Gastroesophageal sphincter (tissue), 4 donors: ENCODE measurements around the gene EIF4ENIF1. TPM values are rescaled to one million over a fixed set of nuclear protein-coding genes. Genes with fewer than 3 reads are reported as not detected.

Source experiments
- ATAC-seq: fragments of 150-250 bp; one replicate; pipeline ENCODE4 v1.9.1; 2016; ENCODE audit warnings: mild to moderate bottlenecking, moderate library complexity
- H3K27ac ChIP-seq, 4 donors: fragments of 200-600 bp; sonication (generic) in 3 of 4; 1 replicate in 3 of 4; 2 replicates in 1 of 4; pipeline ENCODE4 v1.5.1; 2016 to 2019
- H3K27me3 ChIP-seq: fragments of 200-600 bp; sonication (generic); one replicate; pipeline ENCODE4 v1.5.1; 2019
- H3K36me3 ChIP-seq, 2 donors: fragments of 200-600 bp; sonication (generic); one replicate each; pipeline ENCODE4 v1.5.1; 2019; ENCODE audit warnings: control low read depth in 1 of 2
- H3K4me1 ChIP-seq, 3 donors: fragments of 200-600 bp; sonication (generic); 1 replicate in 2 of 3; 2 replicates in 1 of 3; pipeline ENCODE4 v1.5.1; 2016 to 2019; ENCODE audit warnings: control low read depth in 2 of 3
- H3K4me3 ChIP-seq, 2 donors: fragments of 200-600 bp; sonication (generic); one replicate each; pipeline ENCODE4 v1.5.1; 2019; ENCODE audit warnings: mild to moderate bottlenecking in 1 of 2, moderate library complexity in 1 of 2
- H3K9me3 ChIP-seq, 3 donors: fragments of 200-600 bp; sonication (generic); one replicate each; pipeline ENCODE4 v1.5.1; 2017 to 2019; ENCODE audit warnings: control low read depth in 2 of 3
- CTCF ChIP-seq, 4 experiments: fragments of 200-600 bp in 2 of 4; fragments of 450-650 bp in 2 of 4; sonication (generic) in 1 of 4; IDR thresholded peaks; one replicate each; pipeline ENCODE4 v1.5.1; 2017 to 2019; ENCODE audit warnings: antibody characterized with exemption in 4 of 4, mild to moderate bottlenecking in 2 of 4, moderate library complexity in 2 of 4
- EP300 ChIP-seq: sonication (generic); formaldehyde crosslinking; IDR thresholded peaks from one replicate; pipeline ENCODE4 v1.6.1; 2017; ENCODE audit warnings: antibody characterized with exemption, mild to moderate bottlenecking
- POLR2A ChIP-seq, 2 donors: fragments of 450-650 bp; IDR thresholded peaks; one replicate each; pipeline ENCODE4 v1.6.1; 2017; ENCODE audit warnings: antibody characterized with exemption in 2 of 2, mild to moderate bottlenecking in 2 of 2, moderate library complexity in 1 of 2
- POLR2AphosphoS5 ChIP-seq: sonication (generic); formaldehyde crosslinking; IDR thresholded peaks from one replicate; pipeline ENCODE4 v1.6.1; 2017; ENCODE audit warnings: antibody characterized with exemption
- WGBS, 2 donors: methylation state at CpG; one replicate each; pipeline ENCODE4 v1.1.5; 2018; ENCODE audit warnings: low coverage in 1 of 2; 5-methylcytosine and 5-hydroxymethylcytosine counted together
- total RNA-seq, 4 donors: library from RNA; depleted of rRNA; stranded (reverse); fragments of >200 nt; gene quantifications; one replicate each; pipeline ENCODE4 v1.1.0, GENCODE V29; 2016

EIF4ENIF1 gene
- total RNA-seq, 4 donors from 2014 or later = 18.4 to 24.0 (median 20.5) TPM

- TF ChIP-seq POLR2A (IDR thresholded peaks at IDR 0.05) = no peak
- TF ChIP-seq CTCF (IDR thresholded peaks at IDR 0.05) = no peak
- no peak for TF ChIP-seq POLR2AphosphoS5
- no peak for TF ChIP-seq EP300
- H3K4me1 ChIP-seq = peaks cover 0 to 12% (median 0%) of the 10 kb centered on the region in 3 donors
- WGBS, 2 donors = 93 to 100% methylated on average over 3 of the region's 4 CpGs
- no peak overlapping the region for H3K27ac ChIP-seq
- peaks cover 0 to 52% of the 10 kb centered on the region in 2 donors for H3K36me3 ChIP-seq
- H3K4me3 ChIP-seq = no peak overlapping the region
- H3K27me3 ChIP-seq = no peaks in the 10 kb centered on the region
- no peak for ATAC-seq
- H3K9me3 ChIP-seq = no peaks in the 10 kb centered on the region
Observed at GRCh38 chr22:31477329-31477728, 12.3 kb downstream of the EIF4ENIF1 start.

GRCh38 chr22:31475800-31476199, 13.8 kb downstream of the EIF4ENIF1 start:
- TF ChIP-seq EP300 (no peak), CTCF (IDR thresholded peaks at IDR 0.05) (no peak), POLR2AphosphoS5 (no peak), POLR2A (IDR thresholded peaks at IDR 0.05) (no peak)
- peaks cover 0 to 45% of the 10 kb centered on the region in 2 donors for H3K36me3 ChIP-seq
- H3K9me3 ChIP-seq = no peaks in the 10 kb centered on the region
- WGBS, 2 donors = 83% methylated on average over 3 of the region's 3 CpGs; no CpG with 5 or more reads in 1 of the 2 donors
- no peak overlapping the region for H3K27ac ChIP-seq
- peaks cover 0 to 12% (median 0%) of the 10 kb centered on the region in 3 donors for H3K4me1 ChIP-seq
- H3K4me3 ChIP-seq = no peak overlapping the region
- no peaks in the 10 kb centered on the region for H3K27me3 ChIP-seq
- no peak for ATAC-seq

DNA sequence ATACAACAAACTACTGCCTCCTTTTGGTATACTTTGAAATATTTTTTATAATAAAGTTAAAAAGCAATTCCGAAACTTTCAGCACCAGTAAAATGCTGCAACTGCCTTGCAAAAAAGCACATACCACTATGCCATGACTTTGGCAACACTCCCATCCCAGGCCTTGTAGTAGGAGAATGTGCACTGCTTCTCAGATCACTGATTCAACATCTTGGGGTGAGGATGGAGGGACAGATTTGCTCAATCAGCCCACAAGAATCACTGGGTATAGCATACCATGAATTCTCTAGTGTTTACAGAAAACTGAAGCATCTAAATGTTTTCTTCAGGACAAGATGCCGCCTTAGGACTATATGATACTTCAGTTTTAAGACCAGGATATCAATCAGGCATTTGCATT, 14.9 kb downstream of the EIF4ENIF1 start:
- Histone ChIP-seq H3K9me3 (no peaks in the 10 kb centered on the region), H3K4me1 (peaks cover 0 to 12% (median 0%) of the 10 kb centered on the region in 3 donors), H3K27me3 (no peaks in the 10 kb centered on the region), H3K27ac (no peak overlapping the region), H3K4me3 (no peak overlapping the region), H3K36me3 (peaks cover 0 to 45% of the 10 kb centered on the region in 2 donors)
- TF ChIP-seq CTCF (IDR thresholded peaks at IDR 0.05) = no peak
- no peak for TF ChIP-seq POLR2A (IDR thresholded peaks at IDR 0.05)
- TF ChIP-seq EP300 = no peak
- no peak for TF ChIP-seq POLR2AphosphoS5
- 92 to 96% methylated on average over 2 of the region's 2 CpGs for WGBS, 2 donors
- no peak for ATAC-seq

- no peak for ATAC-seq
- 85 to 93% methylated on average over 2 of the region's 2 CpGs for WGBS, 2 donors
- H3K4me3 ChIP-seq = no peak overlapping the region
- peaks cover 0 to 90% of the 10 kb centered on the region in 2 donors for H3K36me3 ChIP-seq
- TF ChIP-seq EP300 (no peak), POLR2A (IDR thresholded peaks at IDR 0.05) (no peak), CTCF (IDR thresholded peaks at IDR 0.05) (no peak), POLR2AphosphoS5 (no peak)
- no peaks in the 10 kb centered on the region for H3K9me3 ChIP-seq
- no peaks in the 10 kb centered on the region for H3K27me3 ChIP-seq
- H3K4me1 ChIP-seq = no peaks in the 10 kb centered on the region
- no peak overlapping the region for H3K27ac ChIP-seq
Observed at GRCh38 chr22:31465307-31465706, 24.3 kb downstream of the EIF4ENIF1 start.

GRCh38 chr22:31461699-31462098, 27.9 kb downstream of the EIF4ENIF1 start:
- no peak overlapping the region for H3K27ac ChIP-seq
- 81 to 93% methylated on average over 3 of the region's 3 CpGs for WGBS, 2 donors
- no peaks in the 10 kb centered on the region for H3K27me3 ChIP-seq
- no peak for TF ChIP-seq EP300
- no peak for TF ChIP-seq POLR2AphosphoS5
- TF ChIP-seq CTCF (IDR thresholded peaks at IDR 0.05) = no peak
- TF ChIP-seq POLR2A (IDR thresholded peaks at IDR 0.05) = no peak
- H3K36me3 ChIP-seq = peaks cover 0 to 90% of the 10 kb centered on the region in 2 donors
- H3K9me3 ChIP-seq = no peaks in the 10 kb centered on the region
- ATAC-seq = no peak
- H3K4me1 ChIP-seq = no peaks in the 10 kb centered on the region
- H3K4me3 ChIP-seq = no peak overlapping the region
